ENCODE measurements around the gene HDAC9. TPM values are rescaled to one million over a fixed set of nuclear protein-coding genes. Genes with fewer than 3 reads are reported as not detected.

Gene HDAC9
- total and polyA plus RNA-seq, 12 donors, result 2.6 to 23.1 (median 7.5) TPM

DNA sequence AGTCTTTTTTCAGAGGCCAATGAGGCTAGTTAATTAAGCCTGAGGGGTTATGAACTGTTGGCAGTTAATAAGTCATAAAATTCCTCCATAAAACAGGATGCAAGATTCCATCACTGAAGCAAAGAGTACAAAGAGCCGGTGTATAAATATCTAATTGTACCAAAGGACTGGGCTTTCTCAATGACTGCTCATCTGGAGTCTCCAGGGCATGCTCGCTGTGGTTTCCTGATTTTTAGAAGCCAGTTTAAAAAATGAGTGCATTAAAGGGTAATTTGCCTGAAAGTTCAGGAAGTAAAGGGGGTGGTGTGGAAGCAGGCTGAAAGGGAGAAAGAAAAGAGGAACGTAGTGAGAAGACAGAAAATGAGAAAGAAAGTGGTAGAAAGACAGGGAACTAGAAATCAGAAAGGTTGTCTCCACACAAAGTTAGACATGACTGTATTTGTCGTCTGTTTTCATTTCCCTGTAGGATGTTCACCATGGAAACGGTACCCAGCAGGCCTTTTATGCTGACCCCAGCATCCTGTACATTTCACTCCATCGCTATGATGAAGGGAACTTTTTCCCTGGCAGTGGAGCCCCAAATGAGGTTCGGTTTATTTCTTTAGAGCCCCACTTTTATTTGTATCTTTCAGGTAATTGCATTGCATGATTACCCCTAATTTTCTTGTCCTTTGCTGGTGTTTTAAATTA lies 339.6 kb downstream of the HDAC9 start:
- Histone ChIP-seq H3K4me1 (replicated peaks in 1 of 2) (no peaks in the 10 kb centered on the region), H3K27ac (no peak overlapping the region), H3K4me3 (no peak overlapping the region), H3K36me3 (replicated peaks in 1 of 2) (no peaks in the 10 kb centered on the region), H3K9me3 (replicated peaks in 1 of 3) (no peaks in the 10 kb centered on the region), H3K27me3 (no peaks in the 10 kb centered on the region)
- no peak for DNase-seq
- intact Hi-C loops (cut with DNase I), result no loop called here
- TF ChIP-seq, protein P1, sequence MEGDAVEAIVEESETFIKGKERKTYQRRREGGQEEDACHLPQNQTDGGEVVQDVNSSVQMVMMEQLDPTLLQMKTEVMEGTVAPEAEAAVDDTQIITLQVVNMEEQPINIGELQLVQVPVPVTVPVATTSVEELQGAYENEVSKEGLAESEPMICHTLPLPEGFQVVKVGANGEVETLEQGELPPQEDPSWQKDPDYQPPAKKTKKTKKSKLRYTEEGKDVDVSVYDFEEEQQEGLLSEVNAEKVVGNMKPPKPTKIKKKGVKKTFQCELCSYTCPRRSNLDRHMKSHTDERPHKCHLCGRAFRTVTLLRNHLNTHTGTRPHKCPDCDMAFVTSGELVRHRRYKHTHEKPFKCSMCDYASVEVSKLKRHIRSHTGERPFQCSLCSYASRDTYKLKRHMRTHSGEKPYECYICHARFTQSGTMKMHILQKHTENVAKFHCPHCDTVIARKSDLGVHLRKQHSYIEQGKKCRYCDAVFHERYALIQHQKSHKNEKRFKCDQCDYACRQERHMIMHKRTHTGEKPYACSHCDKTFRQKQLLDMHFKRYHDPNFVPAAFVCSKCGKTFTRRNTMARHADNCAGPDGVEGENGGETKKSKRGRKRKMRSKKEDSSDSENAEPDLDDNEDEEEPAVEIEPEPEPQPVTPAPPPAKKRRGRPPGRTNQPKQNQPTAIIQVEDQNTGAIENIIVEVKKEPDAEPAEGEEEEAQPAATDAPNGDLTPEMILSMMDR (IDR thresholded peaks at IDR 0.05), result no peak
- no peak for TF ChIP-seq POLR2A (IDR thresholded peaks at IDR 0.05)
- 59 to 65% (median 59%) methylated on average over 7 of the region's 7 CpGs for WGBS, 4 donors

DNA sequence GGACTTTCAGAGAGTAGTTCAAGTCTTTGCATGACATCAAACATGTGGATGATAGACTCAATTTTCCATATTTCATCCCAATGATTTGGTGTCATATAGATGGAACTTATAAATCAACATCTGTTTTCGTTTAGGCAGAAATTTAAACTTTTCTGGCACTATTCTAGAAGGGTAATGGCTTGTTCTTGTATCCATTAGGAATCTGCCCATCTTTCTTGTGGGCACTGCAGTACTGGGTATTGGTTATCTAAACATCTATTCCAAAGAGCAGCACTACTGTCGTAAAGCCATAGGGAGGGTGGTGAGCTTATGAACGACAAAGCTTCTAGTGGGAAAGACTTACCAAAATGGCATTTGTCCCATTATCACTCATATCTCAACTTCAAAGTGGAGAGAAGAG lies 348.4 kb downstream of the HDAC9 start:
- H3K4me1 ChIP-seq (replicated peaks in 1 of 2), result no peaks in the 10 kb centered on the region
- H3K27ac ChIP-seq, result no peak overlapping the region
- no peak overlapping the region for H3K4me3 ChIP-seq
- DNase-seq, result no peak
- TF ChIP-seq POLR2A (IDR thresholded peaks at IDR 0.05), result no peak
- TF ChIP-seq, protein P1 (IDR thresholded peaks at IDR 0.05), result no peak
- H3K36me3 ChIP-seq (replicated peaks in 1 of 2), result no peaks in the 10 kb centered on the region
- H3K27me3 ChIP-seq, result no peaks in the 10 kb centered on the region
- intact Hi-C loops (cut with DNase I), result no loop called here
- H3K9me3 ChIP-seq (replicated peaks in 1 of 3), result no peaks in the 10 kb centered on the region
- WGBS, 4 donors, result 69 to 81% (median 72%) methylated on average over 3 of the region's 3 CpGs

DNA sequence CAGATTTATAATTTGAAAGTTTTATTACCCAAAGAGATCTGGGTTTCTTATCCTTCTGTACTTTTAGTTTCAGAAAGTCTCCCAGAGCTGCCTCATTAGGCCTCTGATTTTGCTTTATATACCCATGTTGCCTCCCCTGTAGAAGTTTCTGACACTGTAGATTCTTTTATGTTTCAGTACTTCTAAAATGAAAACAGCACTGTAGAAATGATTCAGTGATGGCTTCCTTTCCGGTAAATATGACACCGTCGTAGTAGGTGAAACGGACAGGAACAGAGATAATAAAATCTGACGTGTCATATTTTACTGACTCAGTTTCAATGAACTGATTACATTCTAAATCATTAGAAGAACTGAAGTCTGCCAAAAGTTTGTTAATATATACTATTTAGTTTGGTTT lies 349.2 kb downstream of the HDAC9 start:
- DNase-seq, result no peak
- H3K27ac ChIP-seq, result no peak overlapping the region
- no peaks in the 10 kb centered on the region for H3K4me1 ChIP-seq (replicated peaks in 1 of 2)
- intact Hi-C loops (cut with DNase I), result no loop called here
- TF ChIP-seq, protein P1 (IDR thresholded peaks at IDR 0.05), result no peak
- TF ChIP-seq POLR2A (IDR thresholded peaks at IDR 0.05), result no peak
- 90 to 93% (median 90%) methylated on average over 5 of the region's 5 CpGs for WGBS, 4 donors
- no peaks in the 10 kb centered on the region for H3K27me3 ChIP-seq
- no peaks in the 10 kb centered on the region for H3K9me3 ChIP-seq (replicated peaks in 1 of 3)
- H3K36me3 ChIP-seq (replicated peaks in 1 of 2), result no peaks in the 10 kb centered on the region
- H3K4me3 ChIP-seq, result no peak overlapping the region

DNA sequence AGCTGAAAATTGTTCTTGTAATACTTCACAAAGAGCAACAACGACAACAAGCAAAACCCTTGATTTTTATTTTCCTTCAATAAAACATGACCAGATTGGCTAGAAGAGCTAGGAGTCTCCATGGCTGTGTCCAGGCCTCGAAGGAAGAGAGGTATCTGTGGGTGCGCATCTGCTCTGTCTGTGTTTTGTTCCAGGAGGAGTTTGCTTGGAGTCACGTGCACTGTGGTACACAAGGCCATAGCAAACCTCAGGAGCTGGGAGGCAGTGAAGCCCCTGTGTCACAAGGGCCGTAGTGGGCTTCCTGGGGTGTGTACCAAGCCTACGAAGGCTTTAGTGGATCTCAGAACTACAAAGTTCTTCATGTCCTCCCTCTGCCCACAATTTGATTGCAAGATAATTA lies 350.2 kb downstream of the HDAC9 start:
- WGBS, 4 donors, result 80 to 90% (median 89%) methylated on average over 6 of the region's 6 CpGs
- H3K36me3 ChIP-seq (replicated peaks in 1 of 2), result no peaks in the 10 kb centered on the region
- DNase-seq, result no peak
- intact Hi-C loops (cut with DNase I), result no loop called here
- no peak overlapping the region for H3K27ac ChIP-seq
- H3K9me3 ChIP-seq (replicated peaks in 1 of 3), result no peaks in the 10 kb centered on the region
- no peaks in the 10 kb centered on the region for H3K27me3 ChIP-seq
- no peak overlapping the region for H3K4me3 ChIP-seq
- H3K4me1 ChIP-seq (replicated peaks in 1 of 2), result no peaks in the 10 kb centered on the region
- TF ChIP-seq, protein P1 (IDR thresholded peaks at IDR 0.05), result no peak
- TF ChIP-seq POLR2A (IDR thresholded peaks at IDR 0.05), result no peak

All from adrenal gland (tissue), 12 donors.